Subcutaneous adipose tissue (tissue), 4 donors: ENCODE measurements around the gene ISL1. TPM values are rescaled to one million over a fixed set of nuclear protein-coding genes. Genes with fewer than 3 reads are reported as not detected.

Experiments used
- total RNA-seq, 4 donors: library from RNA; depleted of rRNA; stranded (reverse); fragments of >200 nt; gene quantifications; one replicate each; pipeline ENCODE4 v1.1.0, GENCODE V29; 2016
- TF ChIP-seq, protein P1 (sequence below): fragments of 450-650 bp; IDR thresholded peaks from one replicate; pipeline ENCODE4 v1.5.1; 2016; ENCODE audit warnings: low read depth, mild to moderate bottlenecking, control low read depth, antibody characterized with exemption, moderate library complexity

Gene ISL1
- total RNA-seq, 4 donors from 2014 or later = not detected

DNA sequence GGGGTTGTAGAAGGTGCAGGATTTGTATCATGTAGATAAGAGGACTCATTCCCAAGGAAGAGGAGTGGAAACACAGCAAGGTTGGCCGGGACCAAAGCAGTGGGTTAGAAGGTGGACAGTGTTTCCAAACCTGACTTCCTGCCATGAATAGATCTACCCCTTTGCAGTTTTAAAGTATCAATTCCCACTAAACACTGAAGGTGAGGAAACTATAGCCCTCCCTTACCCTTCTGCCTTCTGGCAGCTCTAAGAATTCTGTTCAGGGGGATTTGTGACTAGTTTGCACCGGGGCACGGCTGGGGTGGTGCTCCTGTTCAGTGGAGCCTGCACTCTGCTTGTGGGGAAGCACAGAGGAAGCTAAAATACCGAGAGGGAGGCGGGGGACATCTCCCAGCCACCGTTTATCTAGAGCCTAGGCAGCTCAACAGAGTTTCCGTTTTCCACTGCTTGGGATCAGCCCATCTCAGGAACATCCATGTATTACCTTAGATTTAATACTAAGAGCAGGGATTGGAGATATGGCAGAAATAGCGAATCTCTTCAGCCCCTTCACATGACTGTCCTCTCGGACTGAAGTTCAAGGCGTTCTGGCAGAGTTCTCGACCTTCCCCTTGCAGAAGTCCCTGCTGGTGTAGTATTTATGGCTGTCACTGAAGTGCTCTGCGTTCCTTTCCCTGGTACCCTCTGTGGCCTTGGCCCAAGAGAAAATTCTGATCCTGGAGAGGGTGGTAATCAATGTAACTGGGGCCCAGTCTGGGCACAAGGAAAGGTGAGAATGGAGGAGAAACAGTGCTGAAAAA is 5.4 kb downstream of the ISL1 start:
- TF ChIP-seq, protein P1, sequence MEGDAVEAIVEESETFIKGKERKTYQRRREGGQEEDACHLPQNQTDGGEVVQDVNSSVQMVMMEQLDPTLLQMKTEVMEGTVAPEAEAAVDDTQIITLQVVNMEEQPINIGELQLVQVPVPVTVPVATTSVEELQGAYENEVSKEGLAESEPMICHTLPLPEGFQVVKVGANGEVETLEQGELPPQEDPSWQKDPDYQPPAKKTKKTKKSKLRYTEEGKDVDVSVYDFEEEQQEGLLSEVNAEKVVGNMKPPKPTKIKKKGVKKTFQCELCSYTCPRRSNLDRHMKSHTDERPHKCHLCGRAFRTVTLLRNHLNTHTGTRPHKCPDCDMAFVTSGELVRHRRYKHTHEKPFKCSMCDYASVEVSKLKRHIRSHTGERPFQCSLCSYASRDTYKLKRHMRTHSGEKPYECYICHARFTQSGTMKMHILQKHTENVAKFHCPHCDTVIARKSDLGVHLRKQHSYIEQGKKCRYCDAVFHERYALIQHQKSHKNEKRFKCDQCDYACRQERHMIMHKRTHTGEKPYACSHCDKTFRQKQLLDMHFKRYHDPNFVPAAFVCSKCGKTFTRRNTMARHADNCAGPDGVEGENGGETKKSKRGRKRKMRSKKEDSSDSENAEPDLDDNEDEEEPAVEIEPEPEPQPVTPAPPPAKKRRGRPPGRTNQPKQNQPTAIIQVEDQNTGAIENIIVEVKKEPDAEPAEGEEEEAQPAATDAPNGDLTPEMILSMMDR = no peak

DNA sequence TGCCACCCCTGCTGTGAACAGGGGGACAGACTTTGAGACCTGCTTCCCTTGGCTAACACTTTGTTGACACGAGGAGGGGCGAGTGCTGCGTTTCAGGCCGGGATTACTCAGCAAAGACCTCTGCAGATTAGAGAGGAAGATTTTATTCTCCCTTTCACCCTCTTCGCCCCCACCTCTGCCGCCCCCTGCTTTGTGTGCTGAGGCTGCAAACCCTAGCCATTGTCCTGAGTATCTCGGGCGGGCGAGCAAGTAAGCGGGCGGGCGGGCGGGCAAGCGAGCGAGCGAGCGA is 6.0 kb downstream of the ISL1 start:
- TF ChIP-seq, protein P1 = no peak

DNA sequence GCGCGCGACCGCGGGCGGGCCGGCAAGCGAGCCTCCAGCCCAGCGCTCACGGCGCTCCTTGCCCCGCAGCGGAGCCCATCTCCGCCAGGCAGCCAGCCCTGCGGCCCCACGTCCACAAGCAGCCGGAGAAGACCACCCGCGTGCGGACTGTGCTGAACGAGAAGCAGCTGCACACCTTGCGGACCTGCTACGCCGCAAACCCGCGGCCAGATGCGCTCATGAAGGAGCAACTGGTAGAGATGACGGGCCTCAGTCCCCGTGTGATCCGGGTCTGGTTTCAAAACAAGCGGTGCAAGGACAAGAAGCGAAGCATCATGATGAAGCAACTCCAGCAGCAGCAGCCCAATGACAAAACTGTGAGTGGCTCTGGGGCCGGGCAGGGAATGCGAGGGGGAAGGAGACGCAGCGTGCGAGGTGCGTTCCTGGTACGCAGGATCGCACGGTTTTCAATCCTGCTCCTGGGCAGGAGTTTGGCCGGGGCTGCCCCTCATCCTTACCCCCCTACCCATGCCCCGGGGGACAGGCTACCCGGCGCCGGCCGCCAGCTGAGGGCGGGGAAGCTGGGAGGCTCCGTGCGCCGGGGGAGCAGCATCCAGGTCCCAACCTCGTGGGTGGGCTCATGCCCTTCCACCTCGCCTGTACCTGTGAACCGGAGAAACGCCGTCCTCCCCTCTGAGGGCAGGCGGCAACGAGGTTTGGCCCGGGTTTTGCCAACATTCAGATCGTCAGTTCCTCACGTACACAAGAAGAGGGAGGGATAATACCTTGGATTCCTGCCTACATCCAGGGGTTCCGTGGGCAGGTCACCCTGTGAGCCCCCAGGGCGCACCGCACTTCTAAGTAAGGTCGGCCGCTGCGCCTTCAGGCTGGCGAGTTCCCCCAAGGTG is 6.6 kb downstream of the ISL1 start:
- TF ChIP-seq, protein P1 = no peak

DNA sequence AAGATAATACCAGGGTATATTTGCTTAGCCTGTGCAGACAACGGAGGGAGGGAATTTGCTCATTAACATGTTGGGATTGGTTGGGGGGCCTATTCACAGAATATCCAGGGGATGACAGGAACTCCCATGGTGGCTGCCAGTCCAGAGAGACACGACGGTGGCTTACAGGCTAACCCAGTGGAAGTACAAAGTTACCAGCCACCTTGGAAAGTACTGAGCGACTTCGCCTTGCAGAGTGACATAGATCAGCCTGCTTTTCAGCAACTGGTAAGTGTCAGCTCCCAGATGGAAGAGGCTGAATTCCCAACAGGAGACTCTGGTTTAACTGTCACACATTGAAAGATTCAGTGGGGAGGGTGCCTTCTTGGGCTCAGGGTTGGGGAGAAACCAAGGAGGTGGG is 7.9 kb downstream of the ISL1 start:
- TF ChIP-seq, protein P1 = no peak

DNA sequence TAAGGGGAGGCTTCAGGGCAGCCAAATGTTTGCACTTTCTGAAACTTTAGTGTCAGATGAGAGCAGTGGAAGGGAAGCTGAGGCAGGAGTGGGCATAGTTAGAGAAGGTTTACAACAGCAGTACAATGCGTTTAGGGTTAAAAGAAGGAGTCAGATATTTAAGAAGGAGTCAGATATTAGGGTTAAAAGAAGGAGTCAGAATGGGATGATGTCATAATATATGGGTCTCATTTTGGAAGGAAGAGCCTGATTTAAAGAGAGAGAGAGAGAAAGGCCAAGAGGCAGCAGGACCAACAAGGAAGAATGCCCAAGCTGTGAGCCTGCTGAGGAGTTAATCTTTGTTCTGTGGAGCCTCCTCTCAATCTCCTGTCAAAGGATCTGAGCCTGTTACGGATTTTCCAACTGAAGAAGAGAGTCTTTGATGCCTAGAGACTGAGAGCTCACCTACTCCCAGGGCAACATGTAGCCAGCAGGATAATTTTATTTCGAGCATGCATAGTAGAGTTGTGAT is 9.5 kb downstream of the ISL1 start:
- TF ChIP-seq, protein P1 = no peak

DNA sequence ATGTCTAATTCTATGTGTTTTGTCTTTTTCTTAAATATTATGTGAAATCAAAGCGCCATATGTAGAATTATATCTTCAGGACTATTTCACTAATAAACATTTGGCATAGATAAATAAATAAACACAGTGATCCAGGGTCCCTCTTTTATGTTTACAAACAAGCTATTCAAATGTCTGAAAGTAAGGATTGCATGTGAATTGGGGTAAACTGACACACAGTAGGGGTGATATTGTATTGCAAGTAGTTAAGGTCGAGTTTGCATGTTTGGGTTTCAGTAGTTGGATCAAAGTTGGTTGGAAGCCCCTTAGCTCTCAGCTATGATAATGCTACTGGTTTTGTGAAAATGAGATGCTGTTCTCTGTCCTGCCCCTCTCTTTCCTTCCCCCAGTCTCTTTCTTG is 11.4 kb downstream of the ISL1 start:
- TF ChIP-seq, protein P1 = no peak

DNA sequence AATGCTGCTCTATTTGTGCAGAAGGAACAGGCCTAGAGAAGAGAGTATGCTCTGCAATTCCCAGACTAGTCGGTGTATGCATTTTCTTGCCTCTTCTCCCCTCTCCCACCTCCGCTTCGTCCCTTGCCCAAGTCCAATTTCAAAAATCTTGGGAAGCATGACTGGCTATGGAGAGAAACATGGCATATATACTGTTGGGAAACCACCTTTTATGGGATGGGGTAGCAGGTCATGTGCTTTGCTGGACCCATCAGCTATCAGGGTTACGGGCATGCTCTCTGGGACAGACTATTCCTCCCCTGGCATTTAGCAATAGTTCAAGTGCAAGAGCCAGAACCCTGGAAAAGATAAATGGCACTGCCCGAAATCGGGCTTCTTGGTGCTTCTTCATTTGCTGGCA is 12.0 kb downstream of the ISL1 start:
- TF ChIP-seq, protein P1 = no peak
